Measurements from ENCODE around the gene TYK2.

DNA sequence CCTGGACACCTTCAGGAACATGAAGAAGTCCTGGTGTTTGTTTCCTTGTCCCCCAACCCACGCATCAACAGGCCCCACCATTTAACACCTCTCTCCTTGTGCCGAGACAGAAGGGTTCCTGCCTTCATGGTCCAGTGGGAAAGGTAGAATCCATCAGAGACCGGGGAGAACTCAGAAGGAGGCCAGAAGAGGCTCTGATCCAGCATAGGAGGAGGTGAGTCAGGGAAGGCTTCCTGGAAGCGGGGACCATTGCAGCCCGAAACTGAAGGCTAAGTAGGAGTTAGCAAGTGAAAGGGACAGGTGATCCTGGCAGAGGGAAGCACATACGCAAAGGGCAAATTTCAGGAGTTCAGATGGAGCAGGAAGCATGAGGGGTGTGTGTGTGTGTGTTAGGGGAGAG is 41.4 kb downstream of the TYK2 start:
- TF ChIP-seq POLR2AphosphoS5 (IDR thresholded peaks at IDR 0.05), result no peak
- no peak for TF ChIP-seq POLR2A (IDR thresholded peaks at IDR 0.05)
- TF ChIP-seq, protein P1, sequence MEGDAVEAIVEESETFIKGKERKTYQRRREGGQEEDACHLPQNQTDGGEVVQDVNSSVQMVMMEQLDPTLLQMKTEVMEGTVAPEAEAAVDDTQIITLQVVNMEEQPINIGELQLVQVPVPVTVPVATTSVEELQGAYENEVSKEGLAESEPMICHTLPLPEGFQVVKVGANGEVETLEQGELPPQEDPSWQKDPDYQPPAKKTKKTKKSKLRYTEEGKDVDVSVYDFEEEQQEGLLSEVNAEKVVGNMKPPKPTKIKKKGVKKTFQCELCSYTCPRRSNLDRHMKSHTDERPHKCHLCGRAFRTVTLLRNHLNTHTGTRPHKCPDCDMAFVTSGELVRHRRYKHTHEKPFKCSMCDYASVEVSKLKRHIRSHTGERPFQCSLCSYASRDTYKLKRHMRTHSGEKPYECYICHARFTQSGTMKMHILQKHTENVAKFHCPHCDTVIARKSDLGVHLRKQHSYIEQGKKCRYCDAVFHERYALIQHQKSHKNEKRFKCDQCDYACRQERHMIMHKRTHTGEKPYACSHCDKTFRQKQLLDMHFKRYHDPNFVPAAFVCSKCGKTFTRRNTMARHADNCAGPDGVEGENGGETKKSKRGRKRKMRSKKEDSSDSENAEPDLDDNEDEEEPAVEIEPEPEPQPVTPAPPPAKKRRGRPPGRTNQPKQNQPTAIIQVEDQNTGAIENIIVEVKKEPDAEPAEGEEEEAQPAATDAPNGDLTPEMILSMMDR (IDR thresholded peaks at IDR 0.05), result no peak

Measured in transverse colon (tissue), 4 donors.